ENCODE results near the gene FHDC1.
"Not testable (repeated sequence)": the region's sequence is repeated elsewhere in the genome, so short reads cannot be mapped to it uniquely, and the experiment has no call there.

Gene FHDC1

GRCh38 chr4:152935631-152936445 is at the start of gene FHDC1:
Gene FHDC1, plus strand, starts transcription at chr4:152936323. Its CDS starts 6,735 bp downstream, at chr4:152943058.
- peak; percentile 61 for DNase-seq (ENCODE audit: low spot score)

- DNase-seq (ENCODE audit: low spot score), result no peak
These were observed 48.1 kb upstream of the FHDC1 start for GRCh38 chr4:152887981-152888380.

GRCh38 chr4:152892974-152893373 is 43.1 kb upstream of the FHDC1 start:
- DNase-seq (ENCODE audit: low spot score), result no peak

- no peak for DNase-seq (ENCODE audit: low spot score)
These were observed 41.5 kb upstream of the FHDC1 start for GRCh38 chr4:152894673-152895072.

GRCh38 chr4:152896811-152897210 is 39.3 kb upstream of the FHDC1 start:
- DNase-seq (ENCODE audit: low spot score), result peak; percentile 47

- not testable (repeated sequence) for DNase-seq (ENCODE audit: low spot score)
These were observed 38.0 kb upstream of the FHDC1 start for GRCh38 chr4:152898133-152898532.

- no peak for DNase-seq (ENCODE audit: low spot score)
These were observed 37.5 kb upstream of the FHDC1 start for GRCh38 chr4:152898606-152899005.

- no peak for DNase-seq (ENCODE audit: low spot score)
These were observed 35.7 kb upstream of the FHDC1 start for GRCh38 chr4:152900395-152900794.

GRCh38 chr4:152901205-152901604 is 34.9 kb upstream of the FHDC1 start:
- no peak for DNase-seq (ENCODE audit: low spot score)

GRCh38 chr4:152903658-152904057 is 32.5 kb upstream of the FHDC1 start:
- DNase-seq (ENCODE audit: low spot score), result no peak

- DNase-seq (ENCODE audit: low spot score), result no peak
These were observed 26.2 kb upstream of the FHDC1 start for GRCh38 chr4:152909901-152910300.

GRCh38 chr4:152910521-152910920 is 25.6 kb upstream of the FHDC1 start:
- DNase-seq (ENCODE audit: low spot score), result no peak

- no peak for DNase-seq (ENCODE audit: low spot score)
These were observed 18.4 kb upstream of the FHDC1 start for GRCh38 chr4:152917543-152918395.

GRCh38 chr4:152919826-152920225 is 16.3 kb upstream of the FHDC1 start:
- no peak for DNase-seq (ENCODE audit: low spot score)

GRCh38 chr4:152920768-152921167 is 15.4 kb upstream of the FHDC1 start:
- no peak for DNase-seq (ENCODE audit: low spot score)

- no peak for DNase-seq (ENCODE audit: low spot score)
These were observed 14.8 kb upstream of the FHDC1 start for GRCh38 chr4:152921284-152921683.

- no peak for DNase-seq (ENCODE audit: low spot score)
These were observed 10.3 kb upstream of the FHDC1 start for GRCh38 chr4:152925851-152926250.

- DNase-seq (ENCODE audit: low spot score), result no peak
These were observed 9.2 kb upstream of the FHDC1 start for GRCh38 chr4:152926959-152927358.

- no peak for DNase-seq (ENCODE audit: low spot score)
These were observed 8.4 kb upstream of the FHDC1 start for GRCh38 chr4:152927737-152928136.

GRCh38 chr4:152928286-152928685 is 7.8 kb upstream of the FHDC1 start:
- DNase-seq (ENCODE audit: low spot score), result no peak

- no peak for DNase-seq (ENCODE audit: low spot score)
These were observed 6.2 kb upstream of the FHDC1 start for GRCh38 chr4:152929888-152930287.

GRCh38 chr4:152935143-152935542 is 980 bp upstream of the FHDC1 start:
- DNase-seq (ENCODE audit: low spot score), result no peak
